GM18519 (cell line): Measurements from ENCODE around the gene SH3GLB2.

ENCODE experiments used
- ATAC-seq: cut with Tn5 transposase; IDR thresholded peaks from one replicate; pipeline ENCODE4 v1.9.1; 2021; ENCODE audit warnings: mild to moderate bottlenecking, moderate library complexity; ENCODE audit not compliant: unreplicated experiment, low FRiP score

The SH3GLB2 gene

GRCh38 chr9:129023036-129023907 is 4.9 kb downstream of the SH3GLB2 start:
- ATAC-seq, result no peak

GRCh38 chr9:129022037-129022436 is 6.1 kb downstream of the SH3GLB2 start:
- no peak for ATAC-seq

- ATAC-seq, result no peak
Measured at GRCh38 chr9:129021091-129021490, 7.0 kb downstream of the SH3GLB2 start.

GRCh38 chr9:129014608-129015007 is 13.5 kb downstream of the SH3GLB2 start:
- ATAC-seq, result no peak

GRCh38 chr9:129014124-129014523 is 14.0 kb downstream of the SH3GLB2 start:
- no peak for ATAC-seq

- ATAC-seq, result no peak
Measured at GRCh38 chr9:129013674-129014073, 14.5 kb downstream of the SH3GLB2 start.

- no peak for ATAC-seq
Measured at GRCh38 chr9:129012893-129013448, 15.2 kb downstream of the SH3GLB2 start.

- ATAC-seq, result no peak
Measured at GRCh38 chr9:129012343-129012742, 15.8 kb downstream of the SH3GLB2 start.

GRCh38 chr9:129011761-129012181 is 16.4 kb downstream of the SH3GLB2 start:
- ATAC-seq, result no peak

GRCh38 chr9:129011170-129011569 is 17.0 kb downstream of the SH3GLB2 start:
- ATAC-seq, result no peak

GRCh38 chr9:129010267-129010975 is 17.7 kb downstream of the SH3GLB2 start:
- no peak for ATAC-seq

- ATAC-seq, result no peak
Measured at GRCh38 chr9:129009584-129010141, 18.5 kb downstream of the SH3GLB2 start.

- ATAC-seq, result no peak
Measured at GRCh38 chr9:129008986-129009583, 19.0 kb downstream of the SH3GLB2 start.

GRCh38 chr9:129008469-129008965 is 19.6 kb downstream of the SH3GLB2 start:
- no peak for ATAC-seq

- ATAC-seq, result no peak
Measured at GRCh38 chr9:129007766-129008468, 20.2 kb downstream of the SH3GLB2 start.

- no peak for ATAC-seq
Measured at GRCh38 chr9:129007035-129007765, 20.9 kb downstream of the SH3GLB2 start.

- ATAC-seq, result no peak
Measured at GRCh38 chr9:129006328-129007034, 21.6 kb downstream of the SH3GLB2 start.

- ATAC-seq, result no peak
Measured at GRCh38 chr9:129005336-129005997, 22.7 kb downstream of the SH3GLB2 start.
